Astrocyte (in vitro differentiated cells and primary cell): ENCODE data around the gene OLFM3.

Experiments
- EZH2 ChIP-seq: IDR thresholded peaks from 2 replicates; pipeline ENCODE4 v1.6.1; 2012; ENCODE audit warnings: mild to moderate bottlenecking, low read length, inconsistent platforms; ENCODE audit not compliant: insufficient read depth
- TF ChIP-seq, protein P1 (sequence below): IDR thresholded peaks from 2 replicates; pipeline ENCODE4 v1.5.1; 2011; ENCODE audit warnings: low read depth, mild to moderate bottlenecking, inconsistent platforms, low read length, moderate library complexity; ENCODE audit not compliant: insufficient read depth

DNA sequence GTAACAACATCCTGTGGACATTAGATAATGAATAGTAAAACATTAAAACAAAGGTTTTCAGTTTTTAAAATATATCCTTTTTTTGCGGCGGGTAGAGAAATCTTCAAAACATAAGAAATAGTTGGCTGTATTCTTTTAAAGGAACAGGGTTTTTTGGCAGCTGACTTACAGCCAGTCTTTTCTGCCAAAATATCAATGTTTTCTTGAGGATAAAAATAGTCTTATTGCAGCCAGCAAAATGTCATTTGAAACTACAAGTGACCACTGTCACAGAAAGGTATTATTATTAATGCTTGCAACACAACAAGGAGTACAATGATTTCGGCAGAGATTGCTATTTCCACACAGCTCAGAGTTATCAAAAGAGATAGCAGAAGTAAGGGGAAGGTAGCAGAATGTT, 21.4 kb downstream of the OLFM3 start:
- TF ChIP-seq EZH2 = no peak
- TF ChIP-seq, protein P1, sequence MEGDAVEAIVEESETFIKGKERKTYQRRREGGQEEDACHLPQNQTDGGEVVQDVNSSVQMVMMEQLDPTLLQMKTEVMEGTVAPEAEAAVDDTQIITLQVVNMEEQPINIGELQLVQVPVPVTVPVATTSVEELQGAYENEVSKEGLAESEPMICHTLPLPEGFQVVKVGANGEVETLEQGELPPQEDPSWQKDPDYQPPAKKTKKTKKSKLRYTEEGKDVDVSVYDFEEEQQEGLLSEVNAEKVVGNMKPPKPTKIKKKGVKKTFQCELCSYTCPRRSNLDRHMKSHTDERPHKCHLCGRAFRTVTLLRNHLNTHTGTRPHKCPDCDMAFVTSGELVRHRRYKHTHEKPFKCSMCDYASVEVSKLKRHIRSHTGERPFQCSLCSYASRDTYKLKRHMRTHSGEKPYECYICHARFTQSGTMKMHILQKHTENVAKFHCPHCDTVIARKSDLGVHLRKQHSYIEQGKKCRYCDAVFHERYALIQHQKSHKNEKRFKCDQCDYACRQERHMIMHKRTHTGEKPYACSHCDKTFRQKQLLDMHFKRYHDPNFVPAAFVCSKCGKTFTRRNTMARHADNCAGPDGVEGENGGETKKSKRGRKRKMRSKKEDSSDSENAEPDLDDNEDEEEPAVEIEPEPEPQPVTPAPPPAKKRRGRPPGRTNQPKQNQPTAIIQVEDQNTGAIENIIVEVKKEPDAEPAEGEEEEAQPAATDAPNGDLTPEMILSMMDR = no peak
